Neural progenitor cell (in vitro differentiated cells): ENCODE results near the gene GMDS.

Experiments
- EZH2 ChIP-seq: fragments of 200-600 bp; sonication (generic); IDR thresholded peaks from 2 replicates; pipeline ENCODE4 v1.6.1; 2017; ENCODE audit warnings: antibody characterized with exemption, mild to moderate bottlenecking, moderate library complexity
- EZH2phosphoT487 ChIP-seq: fragments of 200-600 bp; sonication (generic); IDR thresholded peaks from 2 replicates; pipeline ENCODE4 v1.6.1; 2017; ENCODE audit warnings: antibody characterized with exemption
- TF ChIP-seq, protein P1 (sequence below): fragments of 200-600 bp; sonication (generic); IDR thresholded peaks from 2 replicates; pipeline ENCODE4 v1.5.1; 2017; ENCODE audit warnings: antibody characterized with exemption, mild to moderate bottlenecking

DNA sequence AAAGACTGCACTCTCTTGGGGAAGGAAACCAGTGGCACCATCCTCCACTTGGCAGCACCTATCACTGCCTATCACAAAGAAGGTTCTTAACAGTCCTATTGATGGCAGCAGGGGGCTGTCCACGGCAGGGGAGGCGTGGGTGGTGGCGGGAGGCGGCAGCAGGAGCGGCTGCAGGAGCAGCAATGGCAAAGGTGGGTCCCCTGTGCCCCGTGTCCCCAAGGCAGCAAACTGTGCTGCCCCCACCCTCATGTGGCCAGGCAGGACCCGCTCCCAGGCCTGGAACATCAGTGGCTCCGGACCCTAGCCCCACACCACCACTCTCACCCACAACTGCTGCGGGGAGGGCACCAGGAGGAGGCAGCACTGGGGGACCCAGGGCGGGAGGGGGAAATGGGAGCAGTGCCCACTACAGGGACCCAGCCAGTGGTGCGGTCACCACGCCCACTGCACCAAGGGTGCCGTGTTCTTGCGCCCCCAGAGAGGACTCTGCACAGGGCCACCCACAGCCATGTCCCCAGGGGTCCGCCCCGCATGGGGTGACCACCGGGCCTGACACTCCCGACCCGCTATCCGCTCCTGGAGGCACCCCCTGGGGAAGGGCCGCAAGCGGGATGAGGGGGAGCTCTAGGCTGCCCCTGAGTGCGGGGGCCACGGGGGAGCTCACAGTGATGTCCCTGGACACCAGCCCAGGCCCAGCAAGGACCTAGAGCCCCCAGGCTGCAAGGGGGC lies 54.6 kb downstream of the GMDS start:
- TF ChIP-seq, protein P1, sequence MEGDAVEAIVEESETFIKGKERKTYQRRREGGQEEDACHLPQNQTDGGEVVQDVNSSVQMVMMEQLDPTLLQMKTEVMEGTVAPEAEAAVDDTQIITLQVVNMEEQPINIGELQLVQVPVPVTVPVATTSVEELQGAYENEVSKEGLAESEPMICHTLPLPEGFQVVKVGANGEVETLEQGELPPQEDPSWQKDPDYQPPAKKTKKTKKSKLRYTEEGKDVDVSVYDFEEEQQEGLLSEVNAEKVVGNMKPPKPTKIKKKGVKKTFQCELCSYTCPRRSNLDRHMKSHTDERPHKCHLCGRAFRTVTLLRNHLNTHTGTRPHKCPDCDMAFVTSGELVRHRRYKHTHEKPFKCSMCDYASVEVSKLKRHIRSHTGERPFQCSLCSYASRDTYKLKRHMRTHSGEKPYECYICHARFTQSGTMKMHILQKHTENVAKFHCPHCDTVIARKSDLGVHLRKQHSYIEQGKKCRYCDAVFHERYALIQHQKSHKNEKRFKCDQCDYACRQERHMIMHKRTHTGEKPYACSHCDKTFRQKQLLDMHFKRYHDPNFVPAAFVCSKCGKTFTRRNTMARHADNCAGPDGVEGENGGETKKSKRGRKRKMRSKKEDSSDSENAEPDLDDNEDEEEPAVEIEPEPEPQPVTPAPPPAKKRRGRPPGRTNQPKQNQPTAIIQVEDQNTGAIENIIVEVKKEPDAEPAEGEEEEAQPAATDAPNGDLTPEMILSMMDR, result no peak
- no peak for TF ChIP-seq EZH2
- TF ChIP-seq EZH2phosphoT487, result no peak
